ENCODE results near the gene SUCLG2. TPM values are rescaled to one million over a fixed set of nuclear protein-coding genes. Genes with fewer than 3 reads are reported as not detected.
"Not testable (repeated sequence)": the region's sequence is repeated elsewhere in the genome, so short reads cannot be mapped to it uniquely, and the experiment has no call there.

The SUCLG2 gene
- polyA plus RNA-seq, 1 donor (not counting 4 experiments of a cell fraction or from before 2014, with no cell fraction given): 26.7 TPM

GRCh38 chr3:67550541-67550940, 103.9 kb downstream of the SUCLG2 start:
- Histone ChIP-seq H3K4me3 (ENCODE audit: control insufficient read depth in 2 of 3, extremely low read depth in 1 of 3, insufficient read depth in 2 of 3, low read depth in 1 of 3, low read length in 3 of 3) (no peak overlapping the region), H3K27ac (ENCODE audit: control insufficient read depth, insufficient read depth, low read length) (no peak overlapping the region), H3K4me1 (ENCODE audit: control insufficient read depth, extremely low read depth, insufficient read depth, low read length) (no peaks in the 10 kb centered on the region), H3K9ac (ENCODE audit: control insufficient read depth, extremely low read depth, insufficient read depth, low read length) (no peak overlapping the region), H3K4me2 (ENCODE audit: control insufficient read depth, extremely low read depth, insufficient read depth, low read depth, low read length) (no peak overlapping the region), H3K36me3 (ENCODE audit: control insufficient read depth in 2 of 2, extremely low read depth in 1 of 2, insufficient read depth in 2 of 2, low read length in 2 of 2) (peaks cover 0 to 5% of the 10 kb centered on the region in 2 experiments), H3K9me1 (ENCODE audit: control insufficient read depth, extremely low read depth, insufficient read depth, low read length) (no peaks in the 10 kb centered on the region), H3K9me3 (ENCODE audit: control insufficient read depth, low read depth, low read length) (no peaks in the 10 kb centered on the region), H3K27me3 (ENCODE audit: control insufficient read depth, extremely low read depth, insufficient read depth, low read length) (no peaks in the 10 kb centered on the region), H3K79me2 (ENCODE audit: control insufficient read depth, insufficient read depth, low read length) (no peaks in the 10 kb centered on the region), H2AFZ (ENCODE audit: control insufficient read depth, low read length) (no peak overlapping the region), H4K20me1 (ENCODE audit: control insufficient read depth, extremely low read depth, insufficient read depth, low read length) (no peaks in the 10 kb centered on the region)
- FAIRE-seq (no peak), DNase-seq (ENCODE audit: low read depth, low spot score) (no peak)
- dilution Hi-C loops (cut with MboI; ENCODE audit: extremely low pct_ligation_motif_present, low sequenced_read_pairs): no loop called here
- TF ChIP-seq EZH2 (IDR thresholded peaks at IDR 0.05; ENCODE audit: low read length): no peak
- TF ChIP-seq, protein P1, sequence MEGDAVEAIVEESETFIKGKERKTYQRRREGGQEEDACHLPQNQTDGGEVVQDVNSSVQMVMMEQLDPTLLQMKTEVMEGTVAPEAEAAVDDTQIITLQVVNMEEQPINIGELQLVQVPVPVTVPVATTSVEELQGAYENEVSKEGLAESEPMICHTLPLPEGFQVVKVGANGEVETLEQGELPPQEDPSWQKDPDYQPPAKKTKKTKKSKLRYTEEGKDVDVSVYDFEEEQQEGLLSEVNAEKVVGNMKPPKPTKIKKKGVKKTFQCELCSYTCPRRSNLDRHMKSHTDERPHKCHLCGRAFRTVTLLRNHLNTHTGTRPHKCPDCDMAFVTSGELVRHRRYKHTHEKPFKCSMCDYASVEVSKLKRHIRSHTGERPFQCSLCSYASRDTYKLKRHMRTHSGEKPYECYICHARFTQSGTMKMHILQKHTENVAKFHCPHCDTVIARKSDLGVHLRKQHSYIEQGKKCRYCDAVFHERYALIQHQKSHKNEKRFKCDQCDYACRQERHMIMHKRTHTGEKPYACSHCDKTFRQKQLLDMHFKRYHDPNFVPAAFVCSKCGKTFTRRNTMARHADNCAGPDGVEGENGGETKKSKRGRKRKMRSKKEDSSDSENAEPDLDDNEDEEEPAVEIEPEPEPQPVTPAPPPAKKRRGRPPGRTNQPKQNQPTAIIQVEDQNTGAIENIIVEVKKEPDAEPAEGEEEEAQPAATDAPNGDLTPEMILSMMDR (optimal IDR thresholded peaks at IDR 0.05 in 1 of 3, IDR thresholded peaks at IDR 0.05 in 1 of 3, conservative IDR thresholded peaks at IDR 0.05 in 1 of 3; ENCODE audit: extremely low read depth in 1 of 3, insufficient read depth in 2 of 3, low read length in 3 of 3): no peak

DNA sequence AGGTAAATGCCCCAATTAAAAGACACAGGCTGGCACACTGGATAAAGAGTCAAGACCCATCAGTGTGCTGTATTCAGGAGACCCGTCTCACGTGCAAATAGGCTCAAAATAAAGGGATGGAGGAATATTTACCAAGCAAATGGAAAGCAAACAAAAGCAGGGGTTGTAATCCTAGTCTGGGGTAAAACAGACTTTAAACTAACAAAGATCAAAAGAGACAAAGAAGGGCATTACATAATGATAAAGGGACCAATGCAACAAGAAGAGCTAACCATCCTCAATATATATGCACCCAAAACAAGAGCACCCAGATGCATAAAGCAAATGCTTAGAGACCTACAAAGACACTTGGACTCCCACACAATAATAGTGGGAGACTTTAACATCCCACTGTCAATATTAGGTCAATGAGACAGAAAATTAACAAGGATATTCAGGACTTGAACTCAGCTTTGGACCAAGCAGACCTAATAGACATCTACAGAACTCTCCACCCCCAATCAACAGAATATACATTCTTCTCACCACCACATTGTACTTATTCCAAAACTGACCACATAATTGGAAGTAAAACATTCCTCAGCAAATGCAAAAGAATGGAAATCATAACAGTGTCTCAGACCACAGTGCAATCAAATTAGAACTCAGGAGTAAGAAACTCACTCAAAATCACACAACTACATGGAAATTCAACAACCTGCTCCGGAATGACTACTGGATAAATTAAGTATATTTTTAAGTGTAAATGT, 111.7 kb downstream of the SUCLG2 start:
- H3K9me3 ChIP-seq (ENCODE audit: control insufficient read depth, low read depth, low read length); DNase-seq (ENCODE audit: low read depth, low spot score); H3K36me3 ChIP-seq (ENCODE audit: control insufficient read depth in 2 of 2, extremely low read depth in 1 of 2, insufficient read depth in 2 of 2, low read length in 2 of 2); H3K9ac ChIP-seq (ENCODE audit: control insufficient read depth, extremely low read depth, insufficient read depth, low read length); H2AFZ ChIP-seq (ENCODE audit: control insufficient read depth, low read length); H3K27me3 ChIP-seq (ENCODE audit: control insufficient read depth, extremely low read depth, insufficient read depth, low read length); FAIRE-seq; H3K4me3 ChIP-seq (ENCODE audit: control insufficient read depth in 2 of 3, extremely low read depth in 1 of 3, insufficient read depth in 2 of 3, low read depth in 1 of 3, low read length in 3 of 3); H3K27ac ChIP-seq (ENCODE audit: control insufficient read depth, insufficient read depth, low read length); dilution Hi-C loops (cut with MboI; ENCODE audit: extremely low pct_ligation_motif_present, low sequenced_read_pairs); H3K9me1 ChIP-seq (ENCODE audit: control insufficient read depth, extremely low read depth, insufficient read depth, low read length); H3K4me2 ChIP-seq (ENCODE audit: control insufficient read depth, extremely low read depth, insufficient read depth, low read depth, low read length); H3K79me2 ChIP-seq (ENCODE audit: control insufficient read depth, insufficient read depth, low read length); H4K20me1 ChIP-seq (ENCODE audit: control insufficient read depth, extremely low read depth, insufficient read depth, low read length); H3K4me1 ChIP-seq (ENCODE audit: control insufficient read depth, extremely low read depth, insufficient read depth, low read length): not testable (repeated sequence)
